Activated gamma-delta T cell treated with Interleukin-2 at 50 U/mL for 16 hours (primary cell): ENCODE results near the gene C17orf67.

ENCODE experiments used
- DNase-seq: peaks from one replicate; pipeline ENCODE4 v3.0.0-alpha.2; 2020

Gene C17orf67

GRCh38 chr17:56832446-56832845 lies 1.3 kb downstream of the C17orf67 start:
- no peak for DNase-seq

- DNase-seq: no peak
These were observed 2.2 kb downstream of the C17orf67 start for GRCh38 chr17:56831369-56832095.

- no peak for DNase-seq
These were observed 2.9 kb downstream of the C17orf67 start for GRCh38 chr17:56830726-56831368.

- DNase-seq: no peak
These were observed 6.9 kb downstream of the C17orf67 start for GRCh38 chr17:56826611-56827414.

GRCh38 chr17:56824503-56824902 lies 9.2 kb downstream of the C17orf67 start:
- no peak for DNase-seq

GRCh38 chr17:56823848-56824247 lies 9.9 kb downstream of the C17orf67 start:
- no peak for DNase-seq

- no peak for DNase-seq
These were observed 11.0 kb downstream of the C17orf67 start for GRCh38 chr17:56822725-56823124.

GRCh38 chr17:56821847-56822534 lies 11.7 kb downstream of the C17orf67 start:
- no peak for DNase-seq

- DNase-seq: no peak
These were observed 13.5 kb downstream of the C17orf67 start for GRCh38 chr17:56820207-56820606.

- peak; percentile 71 for DNase-seq
These were observed 14.1 kb downstream of the C17orf67 start for GRCh38 chr17:56819431-56820145.

- DNase-seq: no peak
These were observed 14.7 kb downstream of the C17orf67 start for GRCh38 chr17:56819030-56819429.

GRCh38 chr17:56817066-56817465 lies 16.7 kb downstream of the C17orf67 start:
- DNase-seq: no peak

GRCh38 chr17:56815711-56816110 lies 18.0 kb downstream of the C17orf67 start:
- no peak for DNase-seq

GRCh38 chr17:56812901-56813388 lies 20.8 kb downstream of the C17orf67 start:
- DNase-seq: no peak

- no peak for DNase-seq
These were observed 22.6 kb downstream of the C17orf67 start for GRCh38 chr17:56810891-56811775.

- no peak for DNase-seq
These were observed 23.4 kb downstream of the C17orf67 start for GRCh38 chr17:56810343-56810742.

- no peak for DNase-seq
These were observed 23.9 kb downstream of the C17orf67 start for GRCh38 chr17:56809820-56810179.

GRCh38 chr17:56809106-56809819 lies 24.5 kb downstream of the C17orf67 start:
- DNase-seq: no peak

- DNase-seq: no peak
These were observed 25.2 kb downstream of the C17orf67 start for GRCh38 chr17:56808503-56808902.

GRCh38 chr17:56807723-56808122 lies 26.0 kb downstream of the C17orf67 start:
- DNase-seq: no peak

- no peak for DNase-seq
These were observed 26.8 kb downstream of the C17orf67 start for GRCh38 chr17:56806949-56807348.
